Caco-2 (cell line): ENCODE data around the gene FAM181A. TPM values are rescaled to one million over a fixed set of nuclear protein-coding genes. Genes with fewer than 3 reads are reported as not detected.

ENCODE experiments used
- BruUV-seq: library from RNA; stranded (reverse); fragments of 400-500 nt; replicated peaks from 2 replicates; lab custom pipeline; 2021; lab: Mats Ljungman, UMichigan
- CTCF ChIA-PET: fragments of 300-600 bp; sonication (Branson Sonifier 250); formaldehyde crosslinking; loops from one replicate; lab custom pipeline; 2022; ENCODE audit warnings: antibody characterized with exemption; lab: Charles Lee
- POLR2A ChIA-PET: fragments of 300-600 bp; sonication (Branson Sonifier 250); formaldehyde crosslinking; loops from one replicate; lab custom pipeline; 2022; ENCODE audit warnings: antibody characterized with exemption; lab: Charles Lee
- DNase-seq, 2 experiments: peaks; one replicate each; pipeline versions ENCODE4 v3.0.0 to v3.0.0-alpha.2; 2020 to 2022
- H3K27me3 ChIP-seq: replicated peaks from 2 replicates; pipeline ENCODE4 v1.6.0; 2011; ENCODE audit warnings: low read length; ENCODE audit not compliant: control insufficient read depth, insufficient read depth
- H3K36me3 ChIP-seq: 2 replicates; pipeline ENCODE4 v1.5.1; 2011; ENCODE audit warnings: low read length; ENCODE audit not compliant: control insufficient read depth, insufficient read depth
- H3K4me1 ChIP-seq: fragments of 250-450 bp; sonication (Bioruptor Pico); 2 replicates; pipeline ENCODE4 v1.5.1; 2020; ENCODE audit warnings: mild to moderate bottlenecking
- H3K4me3 ChIP-seq: 2 replicates; pipeline ENCODE4 v1.5.1; 2011; ENCODE audit warnings: low read depth, mild to moderate bottlenecking, control low read depth, low read length
- H3K9me3 ChIP-seq: fragments of 250-450 bp; sonication (Bioruptor Pico); 2 replicates; pipeline ENCODE4 v1.5.1; 2020; ENCODE audit warnings: mild to moderate bottlenecking, moderate library complexity
- H3K27ac Mint-ChIP-seq: one replicate; pipeline ENCODE4 v1.8.0; 2022; ENCODE audit warnings: mixed read lengths; ENCODE audit not compliant: unreplicated experiment
- H3K27me3 Mint-ChIP-seq: one replicate; pipeline ENCODE4 v1.8.0; 2022; ENCODE audit warnings: mixed read lengths; ENCODE audit not compliant: insufficient read depth, unreplicated experiment
- H3K36me3 Mint-ChIP-seq: one replicate; pipeline ENCODE4 v1.8.0; 2022; ENCODE audit warnings: mild to moderate bottlenecking, mixed read lengths; ENCODE audit not compliant: insufficient read depth, unreplicated experiment
- H3K4me1 Mint-ChIP-seq: one replicate; pipeline ENCODE4 v1.8.0; 2022; ENCODE audit warnings: low read depth, mixed read lengths; ENCODE audit not compliant: unreplicated experiment
- H3K4me3 Mint-ChIP-seq: one replicate; pipeline ENCODE4 v1.8.0; 2022; ENCODE audit warnings: mild to moderate bottlenecking, moderate library complexity, mixed read lengths; ENCODE audit not compliant: unreplicated experiment
- H3K9me3 Mint-ChIP-seq: one replicate; pipeline ENCODE4 v1.8.0; 2022; ENCODE audit warnings: mixed read lengths; ENCODE audit not compliant: unreplicated experiment
- intact Hi-C: fragments of 100-400 bp; cut with micrococcal nuclease; formaldehyde crosslinking; loops from one replicate; pipeline ENCODE4 v1.10.0; 2022; ENCODE audit not compliant: unreplicated experiment
- total RNA-seq: library from RNA; stranded (reverse); gene quantifications from 2 replicates; pipeline ENCODE4 v1.2.3, GENCODE V29; 2022
- TF ChIP-seq, protein P1 (sequence below), 2 experiments: fragments of 200-600 bp in 1 of 2; IDR thresholded peaks; 1 replicate in 1 of 2; 2 replicates in 1 of 2; pipeline versions ENCODE4 v1.5.1 to v1.8.0; 2011 to 2022; ENCODE audit warnings: antibody characterized with exemption in 1 of 2, control low read depth in 1 of 2, inconsistent platforms in 1 of 2, low read depth in 1 of 2, low read length in 1 of 2, mild to moderate bottlenecking in 1 of 2, moderate library complexity in 1 of 2; ENCODE audit not compliant: insufficient read depth in 1 of 2, severe bottlenecking in 1 of 2, unreplicated experiment in 1 of 2

The FAM181A gene
- total RNA-seq, 1 experiment from 2014 or later = not detected

DNA sequence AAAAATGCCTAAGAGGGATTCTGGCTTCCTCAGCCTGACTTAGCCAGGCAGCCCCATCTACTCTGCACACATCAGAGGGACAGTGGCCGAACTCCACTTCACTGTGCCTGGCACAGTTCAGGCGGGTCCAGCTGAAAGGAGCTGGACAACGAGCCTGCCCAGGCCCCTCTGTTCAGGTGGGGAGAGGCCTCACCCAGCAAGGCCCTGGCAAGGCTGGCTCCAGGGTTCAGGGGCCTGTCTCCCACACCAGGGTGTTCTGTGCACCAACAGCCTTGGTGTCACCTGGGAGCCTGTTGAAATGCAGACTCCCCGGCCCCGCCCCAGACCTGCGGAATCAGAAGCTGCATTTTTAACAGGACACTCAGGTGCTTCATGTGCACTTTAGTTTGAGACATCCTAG is 9.8 kb downstream of the FAM181A start:
- CTCF ChIA-PET = interaction anchor here (0.6 kb wide), 1 partner anchor 207 kb away, joined by 3 read pairs; no protein-coding TSS in a partner anchor
- Mint-ChIP-seq H3K4me3 (no peak overlapping the region), H3K4me1 (no peaks in the 10 kb centered on the region), H3K27ac (no peak overlapping the region), H3K9me3 (no peaks in the 10 kb centered on the region), H3K27me3 (no peaks in the 10 kb centered on the region), H3K36me3 (no peaks in the 10 kb centered on the region)
- TF ChIP-seq, protein P1, sequence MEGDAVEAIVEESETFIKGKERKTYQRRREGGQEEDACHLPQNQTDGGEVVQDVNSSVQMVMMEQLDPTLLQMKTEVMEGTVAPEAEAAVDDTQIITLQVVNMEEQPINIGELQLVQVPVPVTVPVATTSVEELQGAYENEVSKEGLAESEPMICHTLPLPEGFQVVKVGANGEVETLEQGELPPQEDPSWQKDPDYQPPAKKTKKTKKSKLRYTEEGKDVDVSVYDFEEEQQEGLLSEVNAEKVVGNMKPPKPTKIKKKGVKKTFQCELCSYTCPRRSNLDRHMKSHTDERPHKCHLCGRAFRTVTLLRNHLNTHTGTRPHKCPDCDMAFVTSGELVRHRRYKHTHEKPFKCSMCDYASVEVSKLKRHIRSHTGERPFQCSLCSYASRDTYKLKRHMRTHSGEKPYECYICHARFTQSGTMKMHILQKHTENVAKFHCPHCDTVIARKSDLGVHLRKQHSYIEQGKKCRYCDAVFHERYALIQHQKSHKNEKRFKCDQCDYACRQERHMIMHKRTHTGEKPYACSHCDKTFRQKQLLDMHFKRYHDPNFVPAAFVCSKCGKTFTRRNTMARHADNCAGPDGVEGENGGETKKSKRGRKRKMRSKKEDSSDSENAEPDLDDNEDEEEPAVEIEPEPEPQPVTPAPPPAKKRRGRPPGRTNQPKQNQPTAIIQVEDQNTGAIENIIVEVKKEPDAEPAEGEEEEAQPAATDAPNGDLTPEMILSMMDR (IDR thresholded peaks at IDR 0.05; ENCODE audit: insufficient read depth in 1 of 2, low read depth in 1 of 2, low read length in 1 of 2, severe bottlenecking in 1 of 2, unreplicated experiment in 1 of 2) = no peak
- Histone ChIP-seq H3K36me3 (no peaks in the 10 kb centered on the region), H3K4me1 (no peaks in the 10 kb centered on the region), H3K9me3 (no peaks in the 10 kb centered on the region), H3K4me3 (no peak overlapping the region), H3K27me3 (no peaks in the 10 kb centered on the region)
- POLR2A ChIA-PET = no interaction called here
- DNase-seq = no peak
- no TSS peak for BruUV-seq
- intact Hi-C loops = loop anchor here (1.0 to 5.0 kb wide), 2 partner anchors 65 to 282 kb away; no protein-coding TSS in a partner anchor

DNA sequence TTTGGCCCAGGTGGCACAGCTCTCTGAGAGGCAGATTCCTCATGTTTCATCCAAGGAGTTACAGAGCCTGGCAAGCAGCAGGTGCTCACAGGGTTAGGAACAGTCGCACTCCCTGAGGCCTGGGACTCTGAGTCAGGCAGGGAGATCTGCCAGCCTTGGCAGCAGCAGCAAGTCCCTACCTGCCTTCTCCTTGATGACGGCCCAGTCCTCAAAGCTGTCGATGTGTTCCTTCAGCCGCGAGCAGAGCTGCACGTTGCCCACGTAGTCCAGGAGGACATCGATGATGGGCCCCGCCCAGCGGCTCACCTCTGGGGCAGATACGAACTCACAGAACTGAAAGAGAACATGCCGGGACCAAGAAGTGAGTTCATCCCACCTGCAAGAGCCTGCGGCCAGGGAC is 10.4 kb downstream of the FAM181A start:
- Histone ChIP-seq H3K4me1 (no peaks in the 10 kb centered on the region), H3K27me3 (no peaks in the 10 kb centered on the region), H3K4me3 (no peak overlapping the region), H3K9me3 (no peaks in the 10 kb centered on the region), H3K36me3 (no peaks in the 10 kb centered on the region)
- no TSS peak for BruUV-seq
- intact Hi-C loops = loop anchor here (5.0 kb wide), 1 partner anchor 65 kb away; no protein-coding TSS in a partner anchor
- TF ChIP-seq, protein P1 (IDR thresholded peaks at IDR 0.05; ENCODE audit: insufficient read depth in 1 of 2, low read depth in 1 of 2, low read length in 1 of 2, severe bottlenecking in 1 of 2, unreplicated experiment in 1 of 2) = no peak
- Mint-ChIP-seq H3K4me3 (no peak overlapping the region), H3K4me1 (no peaks in the 10 kb centered on the region), H3K27me3 (no peaks in the 10 kb centered on the region), H3K9me3 (no peaks in the 10 kb centered on the region), H3K27ac (no peak overlapping the region), H3K36me3 (no peaks in the 10 kb centered on the region)
- POLR2A ChIA-PET = no interaction called here
- CTCF ChIA-PET = no interaction called here
- no peak for DNase-seq

DNA sequence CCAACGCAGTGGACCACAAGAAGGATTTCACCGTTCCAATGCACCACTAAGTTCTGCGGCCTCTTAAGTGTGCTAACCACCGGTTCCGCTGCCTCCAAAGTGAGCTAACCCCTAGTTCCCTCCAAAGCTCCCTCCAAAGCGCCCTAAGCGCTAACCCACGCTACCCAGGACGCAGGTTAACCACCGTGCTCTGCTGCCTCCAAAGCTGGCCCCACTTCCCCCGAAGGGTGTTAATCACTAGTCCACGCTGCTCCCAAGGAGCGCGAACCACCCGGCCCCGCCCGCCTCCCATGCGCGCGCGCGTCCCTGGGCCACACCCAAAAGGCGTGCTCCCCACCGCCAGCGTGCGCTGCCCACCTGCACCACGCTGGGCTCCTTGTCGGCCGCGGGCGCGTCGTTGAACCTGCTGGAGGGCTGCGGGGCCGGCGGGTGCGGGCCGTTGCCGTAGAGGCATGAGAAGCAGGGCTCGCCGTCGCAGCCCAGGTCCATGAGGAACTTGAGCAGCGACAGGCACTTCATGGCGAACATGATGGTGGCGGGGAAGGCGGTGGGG is 11.7 kb downstream of the FAM181A start:
- no peak for DNase-seq
- Histone ChIP-seq H3K4me3 (no peak overlapping the region), H3K36me3 (no peaks in the 10 kb centered on the region), H3K4me1 (no peaks in the 10 kb centered on the region), H3K27me3 (no peaks in the 10 kb centered on the region), H3K9me3 (no peaks in the 10 kb centered on the region)
- Mint-ChIP-seq H3K4me3 (no peak overlapping the region), H3K27me3 (no peaks in the 10 kb centered on the region), H3K4me1 (no peaks in the 10 kb centered on the region), H3K36me3 (no peaks in the 10 kb centered on the region), H3K27ac (no peak overlapping the region), H3K9me3 (no peaks in the 10 kb centered on the region)
- no TSS peak for BruUV-seq
- ChIA-PET CTCF (no interaction called here), POLR2A (no interaction called here)
- intact Hi-C loops = loop anchor here (5.0 kb wide), 1 partner anchor 63 kb away; no protein-coding TSS in a partner anchor
- TF ChIP-seq, protein P1 (IDR thresholded peaks at IDR 0.05; ENCODE audit: insufficient read depth in 1 of 2, low read depth in 1 of 2, low read length in 1 of 2, severe bottlenecking in 1 of 2, unreplicated experiment in 1 of 2) = no peak
